Uterus (tissue), 4 donors: ENCODE measurements around the gene RIPOR3. TPM values are rescaled to one million over a fixed set of nuclear protein-coding genes. Genes with fewer than 3 reads are reported as not detected.
"Not testable (repeated sequence)": the region's sequence is repeated elsewhere in the genome, so short reads cannot be mapped to it uniquely, and the experiment has no call there.

Source experiments
- DNase-seq, 2 donors: peaks; one replicate each; pipeline ENCODE4 v3.0.0-alpha.2; 2019 to 2020
- H3K27ac ChIP-seq, 2 donors: fragments of 200-600 bp; sonication (generic); 1 replicate in 1 of 2; 2 replicates in 1 of 2; pipeline ENCODE4 v1.5.1; 2016 to 2018
- H3K27me3 ChIP-seq, 2 donors: fragments of 200-600 bp; sonication (generic); one replicate each; pipeline ENCODE4 v1.5.1; 2018 to 2019; ENCODE audit warnings: control low read depth in 1 of 2
- H3K36me3 ChIP-seq, 2 donors: fragments of 200-600 bp; sonication (generic); one replicate each; pipeline ENCODE4 v1.5.1; 2019; ENCODE audit warnings: control low read depth in 1 of 2
- H3K4me1 ChIP-seq, 2 donors: fragments of 200-600 bp; sonication (generic); one replicate each; pipeline ENCODE4 v1.5.1; 2018 to 2019; ENCODE audit warnings: control low read depth in 1 of 2
- H3K4me3 ChIP-seq, 2 donors: fragments of 200-600 bp; sonication (generic); 1 replicate in 1 of 2; 2 replicates in 1 of 2; pipeline ENCODE4 v1.5.1; 2018 to 2019; ENCODE audit warnings: mild to moderate bottlenecking in 1 of 2
- H3K9me3 ChIP-seq, 2 donors: fragments of 200-600 bp; sonication (generic); one replicate each; pipeline ENCODE4 v1.5.1; 2019; ENCODE audit warnings: control low read depth in 1 of 2
- CTCF ChIP-seq, 4 experiments: fragments of 200-600 bp in 2 of 4; fragments of 450-650 bp in 2 of 4; sonication (generic) in 2 of 4; IDR thresholded peaks; one replicate each; pipeline ENCODE4 v1.5.1; 2016 to 2019; ENCODE audit warnings: antibody characterized with exemption in 4 of 4, mild to moderate bottlenecking in 2 of 4, moderate library complexity in 1 of 4
- POLR2A ChIP-seq, 2 donors: fragments of 450-650 bp; IDR thresholded peaks; one replicate each; pipeline ENCODE4 v1.6.1; 2016; ENCODE audit warnings: antibody characterized with exemption in 2 of 2, mild to moderate bottlenecking in 1 of 2, moderate library complexity in 1 of 2
- intact Hi-C: fragments of 100-400 bp; cut with DNase I; formaldehyde crosslinking; loops from one replicate; pipeline ENCODE4 v1.15.1; 2023; ENCODE audit warnings: low total_unique reads
- total RNA-seq, 4 donors: library from RNA; depleted of rRNA in 3 of 4; stranded (reverse); fragments of >200 nt in 3 of 4; gene quantifications; one replicate each; pipeline versions ENCODE4 v1.1.0 to v1.2.4, GENCODE V29; 2014 to 2023
- donor health status: DM: yes; HTN: yes; CAD: no.

RIPOR3 gene
- total RNA-seq, 4 donors from 2014 or later = 9.1 to 85.4 (median 17.8) TPM

- Histone ChIP-seq H3K27ac (peak overlapping the region; percentile 15 to 61), H3K4me1 (peaks cover 4 to 11% of the 10 kb centered on the region in 2 donors), H3K27me3 (no peaks in the 10 kb centered on the region), H3K9me3 (no peaks in the 10 kb centered on the region), H3K4me3 (no peak overlapping the region), H3K36me3 (no peaks in the 10 kb centered on the region)
- TF ChIP-seq POLR2A (IDR thresholded peaks at IDR 0.05) (no peak), CTCF (IDR thresholded peaks at IDR 0.05) (no peak)
- intact Hi-C loops = no loop called here
- DNase-seq = no peak
Observed at GRCh38 chr20:50642288-50642803, 49.0 kb downstream of the RIPOR3 start.

GRCh38 chr20:50641625-50642287 lies 49.6 kb downstream of the RIPOR3 start:
- H3K4me3 ChIP-seq, intact Hi-C loops, H3K9me3 ChIP-seq, H3K27me3 ChIP-seq, DNase-seq, H3K36me3 ChIP-seq: not testable (repeated sequence)
- Histone ChIP-seq H3K4me1 (peaks cover 4 to 17% of the 10 kb centered on the region in 2 donors), H3K27ac (peak overlapping the region in 1 of 2 donors; percentile 61)

- DNase-seq, H3K4me3 ChIP-seq, H3K27ac ChIP-seq, intact Hi-C loops, H3K27me3 ChIP-seq, H3K36me3 ChIP-seq, H3K9me3 ChIP-seq: not testable (repeated sequence)
- peaks cover 0 to 20% of the 10 kb centered on the region in 2 donors for H3K4me1 ChIP-seq
Observed at GRCh38 chr20:50639971-50640711, 51.2 kb downstream of the RIPOR3 start.

GRCh38 chr20:50638015-50638847 lies 53.1 kb downstream of the RIPOR3 start:
- intact Hi-C loops, H3K4me3 ChIP-seq, H3K27me3 ChIP-seq, H3K9me3 ChIP-seq, H3K36me3 ChIP-seq: not testable (repeated sequence)
- peak; percentile 59 to 66 for DNase-seq
- H3K4me1 ChIP-seq = peaks cover 0 to 15% of the 10 kb centered on the region in 2 donors
- H3K27ac ChIP-seq = peak overlapping the region; percentile 46 to 63

GRCh38 chr20:50636601-50637540 lies 54.5 kb downstream of the RIPOR3 start:
- H3K27me3 ChIP-seq = no peaks in the 10 kb centered on the region
- peaks cover 0 to 15% of the 10 kb centered on the region in 2 donors for H3K4me1 ChIP-seq
- no peak for DNase-seq
- H3K4me3 ChIP-seq = no peak overlapping the region
- H3K9me3 ChIP-seq = no peaks in the 10 kb centered on the region
- H3K27ac ChIP-seq = peak overlapping the region; percentile 39 to 55
- TF ChIP-seq POLR2A (IDR thresholded peaks at IDR 0.05) (no peak), CTCF (IDR thresholded peaks at IDR 0.05) (no peak)
- intact Hi-C loops = no loop called here
- H3K36me3 ChIP-seq = no peaks in the 10 kb centered on the region
